Heart left ventricle (tissue), 16 donors: ENCODE data around the gene LMAN2. TPM values are rescaled to one million over a fixed set of nuclear protein-coding genes. Genes with fewer than 3 reads are reported as not detected.

ENCODE experiments used
- ATAC-seq, 4 donors: fragments of 200-7000 bp; cut with Tn5 transposase; one replicate each; pipeline ENCODE4 v1.9.1; 2020 to 2022; ENCODE audit warnings: moderate library complexity in 4 of 4, mild to moderate bottlenecking in 3 of 4, moderate number of reproducible peaks in 1 of 4
- DNase-seq, 5 donors: peaks; one replicate each; pipeline ENCODE4 v3.0.0-alpha.2; 2020
- H3K27ac ChIP-seq, 12 donors: fragments of 200-600 bp; sonication (generic) in 4 of 12; one replicate each; pipeline versions ENCODE4 v1.5.0 to v1.8.0; 2016 to 2022; ENCODE audit warnings: mild to moderate bottlenecking in 2 of 12
- H3K27me3 ChIP-seq, 9 donors: fragments of 200-600 bp; sonication (generic) in 2 of 9; one replicate each; pipeline versions ENCODE4 v1.5.1 to v1.8.0; 2016 to 2022; ENCODE audit warnings: mild to moderate bottlenecking in 3 of 9
- H3K36me3 ChIP-seq, 9 donors: fragments of 200-600 bp; sonication (generic) in 2 of 9; one replicate each; pipeline versions ENCODE4 v1.5.0 to v1.8.0; 2018 to 2022; ENCODE audit warnings: mild to moderate bottlenecking in 2 of 9
- H3K4me1 ChIP-seq, 12 donors: fragments of 200-600 bp; sonication (generic) in 4 of 12; one replicate each; pipeline versions ENCODE4 v1.5.0 to v1.8.0; 2016 to 2022; ENCODE audit warnings: mild to moderate bottlenecking in 3 of 12
- H3K4me3 ChIP-seq, 12 donors: fragments of 200-600 bp; sonication (generic) in 4 of 12; one replicate each; pipeline versions ENCODE4 v1.5.0 to v1.8.0; 2017 to 2022; ENCODE audit warnings: mild to moderate bottlenecking in 9 of 12, moderate library complexity in 4 of 12
- H3K9me3 ChIP-seq, 12 donors: fragments of 200-600 bp; sonication (generic) in 4 of 12; one replicate each; pipeline versions ENCODE4 v1.5.0 to v1.8.0; 2016 to 2022; ENCODE audit warnings: mild to moderate bottlenecking in 1 of 12
- CTCF ChIP-seq, 12 donors: fragments of 200-600 bp; sonication (generic) in 4 of 12; IDR thresholded peaks; one replicate each; pipeline versions ENCODE4 v1.5.0 to v1.8.0; 2018 to 2022; ENCODE audit warnings: antibody characterized with exemption in 12 of 12, mild to moderate bottlenecking in 5 of 12
- POLR2A ChIP-seq, 2 donors: fragments of 450-650 bp; IDR thresholded peaks; one replicate each; pipeline ENCODE4 v1.6.1; 2017; ENCODE audit warnings: antibody characterized with exemption in 2 of 2, mild to moderate bottlenecking in 2 of 2, moderate library complexity in 2 of 2
- WGBS, 4 donors: extraction: QIAGEN DNeasy Blood & Tissue Kit in 2 of 4; methylation state at CpG; one replicate each; pipeline versions ENCODE4 v1.1.5 to v1.1.7; 2013 to 2018; 5-methylcytosine and 5-hydroxymethylcytosine counted together
- intact Hi-C, 10 donors: fragments of 100-400 bp; cut with DNase I; formaldehyde crosslinking; loops; one replicate each; pipeline versions ENCODE4 v1.11.1 to v1.14.2; 2022
- polyA plus RNA-seq, 2 donors: library from polyadenylated mRNA; stranded (reverse); fragments of 200-250 nt; gene quantifications; one replicate each; pipeline ENCODE4 v1.2.3, GENCODE V29; 2013
- total RNA-seq, 9 donors: library from RNA; depleted of rRNA in 2 of 9; stranded (reverse); fragments of >200 nt in 2 of 9; fragmentation: NEBNext Ultra II Directional in 3 of 9; extraction: Animal tissue kit (Norgen Biotek cat#: 25700) in 3 of 9; gene quantifications; one replicate each; pipeline versions ENCODE4 v1.1.0 to v1.2.4, GENCODE V29; 2016 to 2023
- donor health status: ischemic (EF 13 %, LVEDD 7.1; RV severe dilation, severe dysfunction).
- donor health status: healthy with polysubstance abuse.
- donor health status: DM: no; HTN: yes; CAD: no.
- donor health status: DM: no; HTN: no; CAD: no.
- donor health status: ischemic (EF 25% LVEDD 6.9; RV normal size, moderate dysfunction).
- donor health status: ischemic (EF 25% LVEDD 5.7; RV mildly dilated, moderate dysfunction).
- donor health status: healthy.
- donor health status: DM: yes; HTN: yes; CAD: no.
- donor health status: ischemic (EF 35%, LVEDD 5.7; RV mildly dilated, moderate dysfunction).
- donor health status: nonischemic (EF 11% LVEDD 7.7; RV severe dilation, severe dysfunction).
- donor health status: DM: yes; HTN: yes; CAD: no.
- donor health status: PGD.
- donor health status: ischemic (EF 29% LVEDD 5.4; RV normal size, mild dysfunction).
- donor health status: nonischemic (EF 23%, LVEDD 6.1; RV moderate dilation, normal function).

LMAN2 gene
- total and polyA plus RNA-seq, 11 donors: 43.3 to 313 (median 63.6) TPM

- WGBS, 4 donors: 85 to 93% (median 89%) methylated on average over 5 of the region's 5 CpGs
- H3K27me3 ChIP-seq: peaks cover 0 to 31% (median 4%) of the 10 kb centered on the region in 9 donors
- peaks cover 0 to 25% (median 0%) of the 10 kb centered on the region in 12 donors for H3K4me1 ChIP-seq
Measured at GRCh38 chr5:177392765-177393164, 41.3 kb upstream of the LMAN2 start.

GRCh38 chr5:177390363-177391300, 39.2 kb upstream of the LMAN2 start:
- no peaks in the 10 kb centered on the region for H3K9me3 ChIP-seq
- H3K27me3 ChIP-seq: peaks cover 0 to 25% (median 0%) of the 10 kb centered on the region in 9 donors
- intact Hi-C loops: loop anchor here (1.0 to 5.0 kb wide), 7 partner anchors 63 to 111 kb away; partner anchors contain the start of gene PDLIM7 (in 1 of the 10)
- peak overlapping the region in 1 of 12 donors; percentile 68 for H3K27ac ChIP-seq
- H3K4me3 ChIP-seq: no peak overlapping the region
- peaks cover 0 to 25% (median 0%) of the 10 kb centered on the region in 12 donors for H3K4me1 ChIP-seq
- ATAC-seq (peak; percentile 77 to 89 (median 82)), DNase-seq (peak; percentile 69 to 83 (median 79))
- 23 to 26% (median 25%) methylated on average over 11 to 13 of the region's 13 CpGs for WGBS, 4 donors
- H3K36me3 ChIP-seq: no peaks in the 10 kb centered on the region
- TF ChIP-seq CTCF (IDR thresholded peaks at IDR 0.05) (peak; percentile 4 to 99 (median 98)), POLR2A (IDR thresholded peaks at IDR 0.05) (no peak)

More at GRCh38 chr5:177392765-177393164, 41.3 kb upstream of the LMAN2 start:
- intact Hi-C loops: loop anchor here in 3 of 10 donors (1.0 to 5.0 kb wide), 3 partner anchors 75 to 109 kb away; partner anchors contain the start of gene PDLIM7 (in 1 of the 3)
- no peak for DNase-seq
- ATAC-seq: no peak
- no peak overlapping the region for H3K27ac ChIP-seq
- no peaks in the 10 kb centered on the region for H3K36me3 ChIP-seq
- no peaks in the 10 kb centered on the region for H3K9me3 ChIP-seq
- no peak overlapping the region for H3K4me3 ChIP-seq
- TF ChIP-seq POLR2A (IDR thresholded peaks at IDR 0.05) (no peak), CTCF (IDR thresholded peaks at IDR 0.05) (no peak)

- TF ChIP-seq POLR2A (IDR thresholded peaks at IDR 0.05) (no peak), CTCF (IDR thresholded peaks at IDR 0.05) (no peak)
- H3K27ac ChIP-seq: peak overlapping the region in 2 of 12 donors; percentile 12 to 68
- H3K36me3 ChIP-seq: no peaks in the 10 kb centered on the region
- intact Hi-C loops: loop anchor here in 9 of 10 donors (1.0 to 10.0 kb wide), 8 partner anchors 65 to 275 kb away; partner anchors contain the start of genes MXD3 (in 1 of the 9) and PDLIM7 (in 1 of the 9)
- WGBS, 4 donors: 33 to 43% (median 40%) methylated on average over 21 of the region's 21 CpGs
- no peak for DNase-seq
- peaks cover 0 to 25% (median 0%) of the 10 kb centered on the region in 12 donors for H3K4me1 ChIP-seq
- H3K9me3 ChIP-seq: no peaks in the 10 kb centered on the region
- peak in 3 of 4 donors; percentile 41 to 46 (median 43) for ATAC-seq
- H3K4me3 ChIP-seq: no peak overlapping the region
- H3K27me3 ChIP-seq: peaks cover 0 to 26% (median 0%) of the 10 kb centered on the region in 9 donors
Measured at GRCh38 chr5:177389241-177390169, 38.0 kb upstream of the LMAN2 start.
